Endodermal cell (in vitro differentiated cells): ENCODE results near the gene ADAR. TPM values are rescaled to one million over a fixed set of nuclear protein-coding genes. Genes with fewer than 3 reads are reported as not detected.

Experiments used
- DNase-seq: peaks from one replicate; pipeline ENCODE4 v3.0.0-alpha.2; 2017
- H3K27ac ChIP-seq: 2 replicates; pipeline ENCODE4 v1.5.1; 2013; ENCODE audit warnings: mild to moderate bottlenecking, low read depth, low read length, moderate library complexity
- H3K27me3 ChIP-seq: 2 replicates; pipeline ENCODE4 v1.6.1; 2013; ENCODE audit warnings: mild to moderate bottlenecking, low read length, moderate library complexity; ENCODE audit not compliant: insufficient read depth, control insufficient read depth, poor library complexity, severe bottlenecking
- H3K36me3 ChIP-seq: 2 replicates; pipeline ENCODE4 v1.7.0; 2013; ENCODE audit warnings: mild to moderate bottlenecking, low read length, moderate library complexity; ENCODE audit not compliant: control insufficient read depth, insufficient read depth
- H3K4me1 ChIP-seq: one replicate; pipeline ENCODE4 v1.7.0; 2013; ENCODE audit warnings: low read length; ENCODE audit not compliant: control insufficient read depth, insufficient read depth
- H3K4me3 ChIP-seq: 2 replicates; pipeline ENCODE4 v1.5.1; 2013; ENCODE audit warnings: mild to moderate bottlenecking, low read length, moderate library complexity
- H3K9ac ChIP-seq: 2 replicates; pipeline ENCODE4 v1.6.1; 2013; ENCODE audit warnings: mild to moderate bottlenecking, low read length, moderate library complexity; ENCODE audit not compliant: poor library complexity, severe bottlenecking; ENCODE audit errors: extremely low read depth
- H3K9me3 ChIP-seq: 2 replicates; pipeline ENCODE4 v1.6.1; 2013; ENCODE audit warnings: mild to moderate bottlenecking, low read length, moderate library complexity; ENCODE audit not compliant: control insufficient read depth
- H3K27ac Mint-ChIP-seq: 2 replicates; pipeline ENCODE4 v1.8.0; 2020; ENCODE audit warnings: mixed read lengths
- H3K27me3 Mint-ChIP-seq: 2 replicates; pipeline ENCODE4 v1.8.0; 2021; ENCODE audit warnings: mild to moderate bottlenecking, mixed read lengths; ENCODE audit not compliant: insufficient read depth
- H3K36me3 Mint-ChIP-seq: 2 replicates; pipeline ENCODE4 v1.8.0; 2020; ENCODE audit warnings: low read depth, mixed read lengths
- H3K4me1 Mint-ChIP-seq: 2 replicates; pipeline ENCODE4 v1.8.0; 2020; ENCODE audit warnings: mixed read lengths
- H3K4me3 Mint-ChIP-seq: 2 replicates; pipeline ENCODE4 v1.8.0; 2020; ENCODE audit warnings: mild to moderate bottlenecking, moderate library complexity, mixed read lengths
- H3K9me3 Mint-ChIP-seq: 2 replicates; pipeline ENCODE4 v1.8.0; 2020; ENCODE audit warnings: mild to moderate bottlenecking, mixed read lengths
- WGBS, 2 experiments: methylation state at CpG; one replicate each; pipeline versions ENCODE4 v1.1.5 to v1.1.7; 2013; ENCODE audit warnings: missing lambda C conversion rate in 2 of 2, mixed read lengths in 1 of 2; ENCODE audit not compliant: insufficient coverage in 1 of 2, insufficient read length in 1 of 2; 5-methylcytosine and 5-hydroxymethylcytosine counted together
- total RNA-seq, 2 donors: library from RNA; stranded (reverse); fragmentation: NEBNext Ultra II Directional in 1 of 2; extraction: Animal tissue kit (Norgen Biotek cat#: 25700) in 1 of 2; gene quantifications; 2 replicates in 1 of 2; 3 replicates in 1 of 2; pipeline ENCODE4 v1.2.1, GENCODE V29; 2021
- TF ChIP-seq, protein P1 (sequence below): fragments of 200-600 bp; sonication (generic); conservative IDR thresholded peaks from 2 replicates; pipeline ENCODE4 v1.5.0; 2021; ENCODE audit warnings: antibody characterized with exemption, mild to moderate bottlenecking

ADAR gene
- total RNA-seq, 2 donors from 2014 or later = 148 to 166 TPM

DNA sequence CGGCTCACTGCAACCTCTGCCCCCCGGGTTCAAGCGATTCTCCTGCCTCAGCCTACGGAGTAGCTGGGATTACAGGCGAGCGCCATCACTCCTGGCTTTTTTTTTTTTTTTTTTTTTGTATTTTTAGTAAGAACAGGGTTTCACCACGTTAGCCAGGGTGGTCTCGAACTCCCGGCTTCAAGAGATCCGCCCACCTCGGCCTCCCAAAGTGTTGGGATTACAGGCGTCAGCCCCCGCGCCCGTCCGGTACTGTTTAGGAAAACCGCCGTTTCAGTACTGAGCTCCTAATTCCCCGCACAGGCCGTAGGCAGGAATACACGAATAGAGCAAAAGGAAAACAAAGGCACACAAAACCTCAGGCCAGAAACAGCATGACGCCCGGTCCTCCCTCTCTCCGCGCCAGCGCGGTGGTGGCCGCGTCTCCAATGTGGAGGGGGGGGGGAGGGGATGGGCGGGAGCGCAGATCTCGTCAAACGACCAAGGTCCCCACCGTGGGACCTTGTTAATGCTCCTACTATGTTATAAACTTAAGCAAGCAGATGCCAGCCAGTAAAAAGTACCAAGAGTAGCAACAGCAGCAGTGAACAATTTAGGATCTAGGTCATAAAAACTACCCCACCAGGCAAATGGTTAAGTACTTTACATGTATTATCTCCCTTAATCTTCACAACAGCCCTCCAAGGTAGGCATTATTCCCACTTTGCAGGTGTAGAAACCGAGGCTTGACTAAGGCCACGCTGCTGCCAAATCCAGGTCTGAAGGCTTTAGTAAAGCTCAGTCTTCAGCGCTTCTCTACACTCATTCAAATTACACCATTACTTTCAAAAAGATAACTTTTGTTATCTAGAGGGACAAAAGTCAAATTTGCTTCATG lies 648 bp upstream of the ADAR start:
- peaks cover 34% of the 10 kb centered on the region for H3K27me3 Mint-ChIP-seq
- peak overlapping the region; percentile 95 for H3K27ac Mint-ChIP-seq
- peak overlapping the region; percentile 93 for H3K9ac ChIP-seq
- 4 to 31% methylated on average over 3 to 25 of the region's 37 CpGs for WGBS, 2 experiments
- peak; percentile 92 for DNase-seq
- H3K4me3 Mint-ChIP-seq = peak overlapping the region; percentile 77
- H3K36me3 ChIP-seq = peaks cover 15% of the 10 kb centered on the region
- H3K4me1 ChIP-seq = peaks cover 14% of the 10 kb centered on the region
- TF ChIP-seq, protein P1, sequence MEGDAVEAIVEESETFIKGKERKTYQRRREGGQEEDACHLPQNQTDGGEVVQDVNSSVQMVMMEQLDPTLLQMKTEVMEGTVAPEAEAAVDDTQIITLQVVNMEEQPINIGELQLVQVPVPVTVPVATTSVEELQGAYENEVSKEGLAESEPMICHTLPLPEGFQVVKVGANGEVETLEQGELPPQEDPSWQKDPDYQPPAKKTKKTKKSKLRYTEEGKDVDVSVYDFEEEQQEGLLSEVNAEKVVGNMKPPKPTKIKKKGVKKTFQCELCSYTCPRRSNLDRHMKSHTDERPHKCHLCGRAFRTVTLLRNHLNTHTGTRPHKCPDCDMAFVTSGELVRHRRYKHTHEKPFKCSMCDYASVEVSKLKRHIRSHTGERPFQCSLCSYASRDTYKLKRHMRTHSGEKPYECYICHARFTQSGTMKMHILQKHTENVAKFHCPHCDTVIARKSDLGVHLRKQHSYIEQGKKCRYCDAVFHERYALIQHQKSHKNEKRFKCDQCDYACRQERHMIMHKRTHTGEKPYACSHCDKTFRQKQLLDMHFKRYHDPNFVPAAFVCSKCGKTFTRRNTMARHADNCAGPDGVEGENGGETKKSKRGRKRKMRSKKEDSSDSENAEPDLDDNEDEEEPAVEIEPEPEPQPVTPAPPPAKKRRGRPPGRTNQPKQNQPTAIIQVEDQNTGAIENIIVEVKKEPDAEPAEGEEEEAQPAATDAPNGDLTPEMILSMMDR = no peak
- H3K4me3 ChIP-seq = peak overlapping the region; percentile 90
- peak overlapping the region; percentile 85 for H3K27ac ChIP-seq
- H3K36me3 Mint-ChIP-seq = peaks cover 13% of the 10 kb centered on the region
- peaks cover 42% of the 10 kb centered on the region for H3K4me1 Mint-ChIP-seq
- H3K9me3 Mint-ChIP-seq = no peaks in the 10 kb centered on the region
- no peaks in the 10 kb centered on the region for H3K27me3 ChIP-seq
- no peaks in the 10 kb centered on the region for H3K9me3 ChIP-seq

DNA sequence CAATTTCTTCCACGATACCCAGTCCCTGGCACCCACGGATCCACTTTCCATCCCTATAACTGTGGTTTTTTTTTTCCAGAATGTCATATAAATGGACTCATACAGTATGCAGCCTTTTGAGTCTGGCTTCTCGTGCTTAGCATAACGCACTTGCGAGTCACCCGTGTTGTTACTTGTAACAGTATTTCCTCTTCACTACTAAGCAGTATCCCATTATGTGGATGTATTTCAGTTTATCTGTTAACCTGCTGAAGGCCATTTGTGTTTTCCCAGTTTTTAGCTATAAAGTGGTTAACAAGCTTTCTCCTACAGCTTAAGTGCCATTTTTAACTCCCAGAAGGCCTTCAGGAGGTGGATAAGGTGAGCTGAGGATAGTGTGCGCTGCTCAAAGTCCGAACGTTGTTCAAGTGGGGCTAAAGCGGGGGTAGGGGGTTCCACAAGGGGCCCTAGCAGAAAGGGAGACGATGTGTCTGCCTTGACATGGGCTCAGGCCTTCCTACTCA lies 829 bp downstream of the ADAR start:
- Mint-ChIP-seq H3K4me3 (peak overlapping the region; percentile 77), H3K4me1 (peaks cover 42% of the 10 kb centered on the region), H3K27ac (peak overlapping the region; percentile 94), H3K36me3 (peaks cover 19% of the 10 kb centered on the region), H3K9me3 (no peaks in the 10 kb centered on the region), H3K27me3 (peaks cover 38% of the 10 kb centered on the region)
- DNase-seq = no peak
- Histone ChIP-seq H3K4me3 (peak overlapping the region; percentile 90), H3K4me1 (peaks cover 14% of the 10 kb centered on the region), H3K27me3 (no peaks in the 10 kb centered on the region), H3K9ac (peak overlapping the region; percentile 93), H3K27ac (no peak overlapping the region), H3K36me3 (peaks cover 28% of the 10 kb centered on the region), H3K9me3 (no peaks in the 10 kb centered on the region)
- TF ChIP-seq, protein P1 = no peak
- WGBS, 2 experiments = 22 to 26% methylated on average over 2 to 11 of the region's 11 CpGs

DNA sequence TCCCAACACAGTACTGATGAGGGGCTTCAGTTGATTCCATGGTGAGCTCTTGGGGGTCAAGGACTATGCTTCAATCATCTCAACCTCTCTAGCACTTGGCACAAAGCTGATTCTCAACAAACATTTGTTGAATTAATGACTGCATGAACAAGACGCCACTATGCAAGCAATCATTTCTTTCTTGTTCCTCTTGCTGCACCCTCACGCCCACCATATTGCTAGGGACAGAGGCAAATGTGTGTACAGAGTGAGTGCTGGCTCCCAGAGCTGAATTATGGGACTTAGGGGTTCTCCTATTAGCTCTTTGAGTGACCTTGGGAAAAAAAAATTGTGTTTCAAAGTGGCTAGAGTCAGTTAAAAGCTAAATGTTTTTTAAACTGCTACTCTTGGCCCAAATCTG lies 2.5 kb downstream of the ADAR start:
- no peak overlapping the region for H3K27ac ChIP-seq
- TF ChIP-seq, protein P1 = no peak
- no peaks in the 10 kb centered on the region for H3K9me3 ChIP-seq
- Mint-ChIP-seq H3K4me1 (peaks cover 27% of the 10 kb centered on the region), H3K36me3 (peaks cover 36% of the 10 kb centered on the region), H3K4me3 (no peak overlapping the region), H3K27me3 (peaks cover 38% of the 10 kb centered on the region), H3K27ac (no peak overlapping the region), H3K9me3 (no peaks in the 10 kb centered on the region)
- H3K36me3 ChIP-seq = peaks cover 44% of the 10 kb centered on the region
- H3K4me3 ChIP-seq = no peak overlapping the region
- no peak overlapping the region for H3K9ac ChIP-seq
- WGBS, 2 experiments = 90 to 96% methylated on average over 1 to 2 of the region's 2 CpGs
- H3K4me1 ChIP-seq = peaks cover 3% of the 10 kb centered on the region
- DNase-seq = no peak
- H3K27me3 ChIP-seq = no peaks in the 10 kb centered on the region
